Astrocyte of the spinal cord (primary cell): ENCODE results near the gene UBAC2.
"Not testable (repeated sequence)": the region's sequence is repeated elsewhere in the genome, so short reads cannot be mapped to it uniquely, and the experiment has no call there.

Experiments
- DNase-seq: peaks from one replicate; pipeline ENCODE4 v3.0.0; 2011; ENCODE audit warnings: low read depth, low spot score
- H3K4me3 ChIP-seq: 2 replicates; pipeline ENCODE4 v1.5.1; 2011; ENCODE audit warnings: low read depth, mild to moderate bottlenecking, low read length, moderate library complexity
- in situ Hi-C: cut with HindIII; loops from 2 replicates; pipeline ENCODE4 v1.10.0; 2017; ENCODE audit warnings: low sequenced_read_pairs
- TF ChIP-seq, protein P1 (sequence below): IDR thresholded peaks from 2 replicates; pipeline ENCODE4 v1.5.1; 2012; ENCODE audit warnings: low read depth, mild to moderate bottlenecking, low read length, inconsistent platforms

The UBAC2 gene

DNA sequence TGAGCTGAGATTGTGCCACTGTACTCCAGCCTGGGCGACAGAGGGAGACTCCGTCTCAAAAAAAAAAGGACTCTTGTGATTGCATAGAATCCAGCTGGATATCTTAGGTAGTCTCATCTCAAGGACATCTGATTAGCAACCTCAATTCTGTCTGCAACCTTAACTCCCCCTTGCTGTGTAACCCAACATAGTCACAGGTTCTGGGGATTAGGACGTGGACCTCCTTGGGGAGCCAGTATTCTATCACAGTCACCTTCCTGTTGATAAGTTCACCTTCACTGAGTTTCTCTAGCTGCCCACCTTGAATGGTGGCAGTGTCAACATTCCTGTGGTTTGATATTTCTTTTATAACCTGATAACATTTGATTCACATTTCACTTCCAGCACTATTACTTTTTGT lies 30.3 kb downstream of the UBAC2 start:
- no peak overlapping the region for H3K4me3 ChIP-seq
- DNase-seq: no peak
- in situ Hi-C loops: no loop called here
- TF ChIP-seq, protein P1, sequence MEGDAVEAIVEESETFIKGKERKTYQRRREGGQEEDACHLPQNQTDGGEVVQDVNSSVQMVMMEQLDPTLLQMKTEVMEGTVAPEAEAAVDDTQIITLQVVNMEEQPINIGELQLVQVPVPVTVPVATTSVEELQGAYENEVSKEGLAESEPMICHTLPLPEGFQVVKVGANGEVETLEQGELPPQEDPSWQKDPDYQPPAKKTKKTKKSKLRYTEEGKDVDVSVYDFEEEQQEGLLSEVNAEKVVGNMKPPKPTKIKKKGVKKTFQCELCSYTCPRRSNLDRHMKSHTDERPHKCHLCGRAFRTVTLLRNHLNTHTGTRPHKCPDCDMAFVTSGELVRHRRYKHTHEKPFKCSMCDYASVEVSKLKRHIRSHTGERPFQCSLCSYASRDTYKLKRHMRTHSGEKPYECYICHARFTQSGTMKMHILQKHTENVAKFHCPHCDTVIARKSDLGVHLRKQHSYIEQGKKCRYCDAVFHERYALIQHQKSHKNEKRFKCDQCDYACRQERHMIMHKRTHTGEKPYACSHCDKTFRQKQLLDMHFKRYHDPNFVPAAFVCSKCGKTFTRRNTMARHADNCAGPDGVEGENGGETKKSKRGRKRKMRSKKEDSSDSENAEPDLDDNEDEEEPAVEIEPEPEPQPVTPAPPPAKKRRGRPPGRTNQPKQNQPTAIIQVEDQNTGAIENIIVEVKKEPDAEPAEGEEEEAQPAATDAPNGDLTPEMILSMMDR: no peak

DNA sequence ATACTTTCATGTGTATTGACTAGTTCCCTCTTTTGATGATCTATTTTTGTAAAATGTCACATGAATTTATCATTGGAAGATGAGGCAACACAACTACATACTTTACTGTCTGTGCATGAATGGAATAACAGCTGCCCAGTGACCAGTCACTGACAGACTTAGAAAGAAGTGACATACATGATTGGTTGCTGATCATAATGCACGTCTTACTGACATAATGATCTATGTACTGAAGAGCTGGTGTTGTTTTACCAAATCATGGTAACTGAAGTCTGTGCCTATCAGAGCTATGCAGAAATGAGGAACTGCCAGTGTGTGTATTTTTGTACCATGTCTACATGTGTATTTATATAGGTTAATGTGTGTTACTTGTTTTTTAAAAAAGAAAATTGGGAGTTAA lies 31.1 kb downstream of the UBAC2 start:
- in situ Hi-C loops: no loop called here
- no peak for DNase-seq
- TF ChIP-seq, protein P1: no peak
- no peak overlapping the region for H3K4me3 ChIP-seq

DNA sequence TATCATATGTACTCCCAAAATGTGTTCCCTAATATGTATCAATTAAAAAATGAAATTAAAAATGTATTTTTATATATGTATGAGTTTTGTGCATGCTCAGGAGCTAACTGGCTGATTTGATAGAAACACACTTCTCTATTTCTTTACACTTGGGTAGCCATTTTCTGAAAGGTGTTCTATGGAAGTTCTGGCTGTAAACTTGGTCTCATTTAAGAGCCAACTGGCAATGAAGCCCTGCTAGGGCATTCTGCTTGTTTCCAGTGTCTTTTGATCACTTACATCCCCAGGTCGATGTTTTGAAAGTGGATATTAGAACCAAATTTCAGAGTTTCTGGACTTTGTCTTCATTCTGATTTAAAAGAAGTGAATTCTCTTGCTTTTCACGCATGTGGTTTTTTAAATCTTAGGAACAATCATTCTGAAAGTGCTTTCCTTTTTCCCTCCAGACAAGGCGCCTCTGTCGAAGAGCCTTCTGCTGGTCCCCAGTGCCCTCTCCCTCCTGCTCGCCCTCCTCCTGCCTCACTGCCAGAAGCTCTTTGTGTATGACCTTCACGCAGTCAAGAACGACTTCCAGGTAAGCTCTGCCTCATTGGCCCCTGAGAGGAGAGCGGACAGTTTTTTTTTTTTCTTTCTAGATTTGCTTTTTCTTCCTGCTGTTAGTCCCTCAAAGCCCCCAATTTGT lies 37.5 kb downstream of the UBAC2 start:
- no peak for DNase-seq
- TF ChIP-seq, protein P1: no peak
- H3K4me3 ChIP-seq: no peak overlapping the region
- in situ Hi-C loops: no loop called here

DNA sequence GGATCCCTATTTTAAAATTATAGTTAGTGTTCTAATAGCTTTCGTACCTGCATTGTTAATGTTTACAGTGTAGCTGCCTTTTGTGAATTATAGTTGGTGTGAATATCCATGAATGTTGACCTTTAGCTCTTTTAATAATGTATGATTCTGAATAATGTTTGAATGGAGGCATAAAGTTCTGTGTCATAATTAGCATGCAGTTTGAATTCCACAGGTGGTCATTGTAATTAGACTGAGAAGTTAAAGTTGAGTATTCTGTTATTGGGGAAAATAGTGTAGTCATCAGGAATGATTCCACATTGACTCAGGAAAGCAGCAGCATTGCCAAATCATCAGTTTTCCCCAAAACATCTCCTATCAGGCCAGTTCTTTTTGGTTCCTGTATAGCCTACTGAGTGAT lies 45.4 kb downstream of the UBAC2 start:
- in situ Hi-C loops: no loop called here
- no peak for DNase-seq
- H3K4me3 ChIP-seq: no peak overlapping the region
- TF ChIP-seq, protein P1: no peak

DNA sequence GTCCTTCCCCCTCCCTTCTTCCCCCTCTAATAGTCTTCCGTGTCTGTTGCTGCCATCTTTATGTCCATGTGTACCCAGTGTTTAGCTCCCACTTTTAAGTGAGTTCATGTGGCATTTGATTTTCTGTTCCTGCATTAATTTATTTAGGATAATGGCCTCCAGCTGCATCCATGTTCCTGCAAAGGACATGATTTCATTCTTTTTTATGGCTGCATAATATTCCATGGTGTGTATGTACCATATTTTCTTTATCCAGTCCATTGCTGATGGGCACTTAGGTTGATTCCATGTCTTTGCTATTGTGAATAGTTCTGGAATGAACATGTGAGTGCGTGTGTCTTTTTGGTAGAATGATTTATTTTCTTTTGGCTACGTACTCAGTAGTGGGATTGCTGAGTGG lies 48.5 kb downstream of the UBAC2 start:
- in situ Hi-C loops, H3K4me3 ChIP-seq, DNase-seq: not testable (repeated sequence)

DNA sequence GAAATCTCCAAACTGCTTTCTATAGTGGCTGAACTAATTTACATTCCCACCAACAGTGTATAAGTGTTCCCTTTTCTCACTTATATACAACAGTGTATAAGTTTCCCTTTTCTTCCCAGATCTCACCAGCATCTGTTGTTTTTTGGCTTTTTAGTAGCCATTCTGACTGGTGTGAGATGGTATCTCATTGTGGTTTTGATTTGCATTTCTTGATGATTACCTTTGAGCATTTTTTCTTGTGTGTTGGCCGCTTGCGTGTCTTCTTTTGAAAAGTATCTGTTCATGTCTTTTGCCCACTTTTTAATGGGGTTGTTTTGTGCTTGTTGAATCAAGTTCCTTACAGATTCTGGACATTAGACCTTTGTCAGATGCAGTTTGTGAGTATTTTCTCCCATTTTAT lies 49.0 kb downstream of the UBAC2 start:
- DNase-seq, in situ Hi-C loops, H3K4me3 ChIP-seq: not testable (repeated sequence)

DNA sequence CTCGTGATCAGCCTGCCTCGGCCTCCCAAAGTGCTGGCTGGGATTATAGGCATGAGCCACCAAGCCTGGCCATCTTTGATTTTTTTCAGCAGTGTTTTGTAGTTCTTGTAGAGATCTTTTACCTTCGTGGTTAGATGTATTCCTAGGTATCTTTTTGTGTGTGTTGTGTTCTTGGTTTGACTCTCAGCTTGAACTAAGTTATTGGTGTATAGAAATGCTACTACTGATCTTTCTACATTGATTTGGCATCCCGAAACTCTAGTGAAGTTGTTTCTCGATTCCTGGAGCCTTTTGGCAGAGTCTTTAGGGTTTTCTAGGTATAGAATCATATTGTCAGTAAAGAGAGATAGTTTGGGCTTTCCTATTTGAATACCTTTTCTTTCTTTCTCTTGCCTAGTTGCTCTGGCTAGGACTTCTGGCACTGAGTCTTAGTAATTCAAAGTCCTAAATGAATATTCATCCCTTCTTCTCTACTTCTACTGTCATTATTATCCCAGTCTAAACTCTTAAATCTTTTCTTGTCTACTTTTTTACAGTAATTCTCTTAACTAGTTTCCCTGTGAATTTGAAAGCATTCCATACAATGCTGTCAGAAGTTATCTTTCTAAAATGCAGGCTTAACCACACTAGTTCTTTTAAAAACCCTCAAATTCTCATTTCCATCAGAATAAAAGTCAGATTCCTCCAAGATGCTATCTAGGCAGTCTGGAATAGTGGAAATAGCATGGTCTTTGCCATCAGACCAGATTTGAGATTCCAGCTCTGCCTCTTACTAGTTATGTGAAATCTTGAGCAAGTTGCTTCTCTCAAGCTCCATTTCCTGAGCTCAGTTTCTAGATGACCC lies 50.5 kb downstream of the UBAC2 start:
- no peak overlapping the region for H3K4me3 ChIP-seq
- DNase-seq: no peak
- in situ Hi-C loops: no loop called here
- TF ChIP-seq, protein P1: no peak
